HG02970 (cell line): ENCODE results near the gene SBSN.

ENCODE experiments used
- ATAC-seq: cut with Tn5 transposase; IDR thresholded peaks from one replicate; pipeline ENCODE4 v1.9.1; 2021; ENCODE audit warnings: mild to moderate bottlenecking, moderate library complexity, moderate number of reproducible peaks; ENCODE audit not compliant: unreplicated experiment, low FRiP score

Gene SBSN

GRCh38 chr19:35555301-35556005 lies 27.3 kb upstream of the SBSN start:
- no peak for ATAC-seq

DNA sequence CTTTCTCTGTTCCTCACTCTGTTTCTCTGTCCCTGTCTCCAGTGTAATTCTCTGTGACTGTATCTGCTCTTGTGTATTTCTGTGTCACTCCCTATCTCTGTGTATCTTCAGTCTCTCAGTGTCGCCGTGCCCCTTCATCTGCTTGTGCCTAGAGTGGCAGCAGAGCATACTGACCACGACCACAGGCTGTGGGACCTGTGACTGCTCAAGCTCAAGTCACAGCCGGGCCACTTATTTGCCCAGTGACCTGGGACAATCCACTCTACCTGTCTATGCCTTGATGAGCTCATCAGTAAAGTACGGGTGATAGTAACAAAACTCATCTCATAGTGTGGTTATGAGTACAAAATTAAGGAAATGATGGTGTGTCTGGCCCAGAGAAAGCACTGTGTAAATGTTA lies 26.0 kb upstream of the SBSN start:
- ATAC-seq: no peak

- ATAC-seq: no peak
These were observed 25.4 kb upstream of the SBSN start for GRCh38 chr19:35553385-35554000.

GRCh38 chr19:35552534-35553384 lies 24.6 kb upstream of the SBSN start:
- ATAC-seq: no peak

- ATAC-seq: no peak
These were observed 23.1 kb upstream of the SBSN start for GRCh38 chr19:35551091-35551810.

DNA sequence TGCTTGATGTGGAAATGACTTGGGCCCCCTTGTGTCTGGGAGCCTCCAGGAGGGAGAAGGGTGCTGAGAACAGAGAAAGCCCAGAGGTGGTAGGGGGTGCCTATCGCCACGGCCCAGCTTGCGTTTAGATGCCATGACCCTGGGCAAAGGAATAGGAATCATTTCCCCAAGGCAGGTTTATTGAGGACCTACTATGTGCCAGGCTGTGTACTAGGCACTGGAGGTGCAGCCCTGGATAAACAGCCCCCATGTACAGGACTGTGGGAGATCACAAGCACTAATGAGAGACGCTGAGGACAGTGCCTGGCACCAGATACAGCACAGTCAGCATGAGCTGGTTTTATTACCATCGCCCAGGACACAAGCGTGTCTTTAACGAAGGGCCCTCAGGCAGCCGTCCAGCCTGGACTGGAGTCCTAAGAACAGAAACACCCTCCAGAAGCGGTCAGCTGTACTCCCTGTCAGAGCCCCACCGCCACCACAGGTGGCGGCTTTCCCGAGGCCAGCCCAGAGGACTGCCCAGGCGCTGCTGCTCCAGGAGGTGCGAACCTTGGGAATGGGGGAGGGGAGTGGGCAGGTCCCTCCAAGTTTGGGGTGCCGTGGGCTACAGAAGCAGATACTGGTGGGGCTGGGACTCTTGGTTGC lies 21.9 kb upstream of the SBSN start:
- ATAC-seq: no peak

- ATAC-seq: no peak
These were observed 21.2 kb upstream of the SBSN start for GRCh38 chr19:35549174-35549788.

DNA sequence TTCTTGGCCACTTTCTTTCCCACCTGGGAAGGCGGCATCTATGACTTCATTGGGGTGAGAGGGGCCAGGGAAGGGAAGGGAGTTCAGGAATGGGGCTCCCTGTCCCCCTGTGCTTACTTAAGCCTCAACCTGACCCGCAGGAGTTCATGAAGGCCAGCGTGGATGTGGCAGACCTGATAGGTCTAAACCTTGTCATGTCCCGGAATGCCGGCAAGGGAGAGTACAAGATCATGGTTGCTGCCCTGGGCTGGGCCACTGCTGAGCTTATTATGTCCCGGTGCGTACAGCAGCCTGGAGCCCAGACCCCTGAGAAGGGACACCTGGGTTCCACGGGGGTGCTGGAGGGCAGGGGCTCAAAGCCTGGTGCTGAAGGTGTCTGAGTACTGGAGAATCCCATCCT lies 18.4 kb upstream of the SBSN start:
- ATAC-seq: no peak

GRCh38 chr19:35545855-35546381 lies 17.8 kb upstream of the SBSN start:
- peak; percentile 26 for ATAC-seq

DNA sequence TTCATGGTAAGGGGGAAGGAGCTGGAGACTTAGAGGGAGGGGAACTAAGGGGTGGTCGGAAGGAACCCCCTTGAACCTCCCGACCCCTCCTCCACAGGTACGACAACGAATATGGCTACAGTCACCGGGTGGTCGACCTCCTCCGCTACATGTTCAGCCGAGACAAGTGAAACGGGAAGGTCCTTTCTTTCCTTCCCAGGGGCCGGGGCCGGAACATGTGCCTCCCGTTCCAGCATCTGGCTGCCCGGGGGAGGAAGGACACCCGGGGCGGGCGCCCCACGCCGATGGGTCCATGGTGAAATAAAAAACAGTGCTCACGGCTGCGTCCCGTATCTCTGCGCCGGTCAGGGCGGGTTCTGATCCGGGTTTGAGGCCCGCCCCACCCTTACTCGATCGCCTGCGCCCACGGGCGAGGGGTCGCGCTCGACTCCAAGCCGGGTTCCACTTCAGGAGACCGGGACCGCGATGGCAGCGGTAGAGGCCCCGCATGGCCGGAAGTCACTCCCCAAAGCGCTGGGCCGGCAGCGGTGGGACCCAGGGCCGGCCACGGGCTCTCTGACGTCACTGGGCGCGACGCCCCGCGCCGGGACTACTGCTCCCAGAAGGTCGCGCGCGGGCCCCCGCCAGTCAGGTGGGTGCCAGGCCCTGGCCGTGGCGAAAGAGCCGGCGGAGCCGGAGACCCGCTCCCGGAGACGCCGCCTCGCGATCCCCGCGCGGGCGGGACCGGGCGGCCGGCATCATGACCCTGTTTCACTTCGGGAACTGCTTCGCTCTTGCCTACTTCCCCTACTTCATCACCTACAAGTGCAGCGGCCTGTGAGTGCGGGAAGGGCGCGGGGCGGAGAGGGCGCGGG lies 17.1 kb upstream of the SBSN start, which contains the start of gene TMEM147:
Gene TMEM147, plus strand, starts transcription at position 626 of the 854 bp plus-strand sequence. Its CDS starts 114 bp downstream, at position 740.
- ATAC-seq: peak; percentile 85

- ATAC-seq: no peak
These were observed 16.1 kb upstream of the SBSN start for GRCh38 chr19:35544110-35544802.

- ATAC-seq: no peak
These were observed 15.4 kb upstream of the SBSN start for GRCh38 chr19:35543280-35544109.

GRCh38 chr19:35542209-35542608 lies 14.1 kb upstream of the SBSN start:
- ATAC-seq: no peak

DNA sequence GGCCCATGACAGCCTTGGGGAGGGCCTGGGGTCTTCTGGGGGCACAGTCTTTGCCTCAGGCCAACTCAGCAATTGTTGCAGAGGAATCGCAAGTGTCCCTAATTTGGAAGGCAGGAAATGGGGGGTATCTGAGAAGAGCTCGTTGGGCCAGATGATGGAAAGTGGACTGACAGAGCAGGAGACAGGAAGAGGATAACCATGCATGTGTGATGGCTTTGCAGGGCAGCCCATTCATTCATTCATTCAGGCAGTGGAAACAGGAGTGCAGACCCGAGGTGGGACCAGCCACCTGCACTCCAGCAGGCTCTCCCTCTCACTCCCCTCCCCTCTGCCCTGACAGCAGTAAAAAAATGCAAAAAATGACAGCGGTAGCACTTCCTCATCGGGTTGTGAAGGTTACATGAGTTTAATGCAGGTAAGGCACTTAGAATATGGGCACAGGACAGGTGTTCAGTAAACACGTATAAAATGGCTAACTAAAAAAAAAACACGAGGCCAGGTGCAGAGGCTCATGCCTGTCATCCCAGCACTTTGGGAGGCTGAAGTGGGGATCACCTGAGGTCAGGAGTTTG lies 12.3 kb upstream of the SBSN start:
- no peak for ATAC-seq

DNA sequence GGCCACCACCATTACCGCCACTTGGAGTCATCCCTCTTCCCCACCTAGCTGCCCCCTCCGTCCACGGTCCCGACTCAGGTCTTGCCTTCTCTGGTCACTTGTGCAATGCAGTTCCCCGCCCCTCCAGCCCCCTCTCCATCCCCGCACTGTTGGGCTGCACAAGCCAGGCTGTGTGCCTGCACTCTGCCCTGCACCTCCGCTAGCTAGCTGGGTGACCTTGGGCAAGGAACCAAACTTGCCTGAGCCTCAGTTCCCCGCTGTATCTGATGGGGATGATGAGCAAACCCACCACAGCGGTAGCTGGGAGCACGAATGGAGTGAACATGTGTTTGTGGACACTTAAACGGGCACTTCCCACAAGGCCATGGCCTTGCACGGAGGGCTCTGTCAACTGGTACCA lies 11.7 kb upstream of the SBSN start:
- ATAC-seq: no peak

DNA sequence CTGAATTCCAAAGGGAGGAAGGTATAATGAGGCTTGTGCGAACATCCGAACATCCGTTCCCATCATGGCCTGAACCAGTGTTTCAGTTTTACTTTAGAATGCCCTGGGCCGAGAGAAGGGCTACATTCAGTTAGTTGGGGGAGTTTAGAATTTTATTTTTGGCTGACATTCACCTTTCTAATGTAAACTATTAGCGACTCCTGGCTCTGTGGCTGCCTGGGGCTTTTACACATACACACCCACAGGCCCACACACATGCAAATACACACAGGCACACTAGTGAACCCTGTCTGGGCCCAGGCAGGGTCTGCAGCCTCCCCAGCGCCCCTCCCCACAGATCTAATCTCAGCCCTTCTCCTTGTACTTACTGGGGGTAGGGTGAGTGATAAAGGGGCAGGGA lies 11.2 kb upstream of the SBSN start:
- ATAC-seq: no peak
